ENCODE results near the gene PWP1.

- TF ChIP-seq, protein P1, sequence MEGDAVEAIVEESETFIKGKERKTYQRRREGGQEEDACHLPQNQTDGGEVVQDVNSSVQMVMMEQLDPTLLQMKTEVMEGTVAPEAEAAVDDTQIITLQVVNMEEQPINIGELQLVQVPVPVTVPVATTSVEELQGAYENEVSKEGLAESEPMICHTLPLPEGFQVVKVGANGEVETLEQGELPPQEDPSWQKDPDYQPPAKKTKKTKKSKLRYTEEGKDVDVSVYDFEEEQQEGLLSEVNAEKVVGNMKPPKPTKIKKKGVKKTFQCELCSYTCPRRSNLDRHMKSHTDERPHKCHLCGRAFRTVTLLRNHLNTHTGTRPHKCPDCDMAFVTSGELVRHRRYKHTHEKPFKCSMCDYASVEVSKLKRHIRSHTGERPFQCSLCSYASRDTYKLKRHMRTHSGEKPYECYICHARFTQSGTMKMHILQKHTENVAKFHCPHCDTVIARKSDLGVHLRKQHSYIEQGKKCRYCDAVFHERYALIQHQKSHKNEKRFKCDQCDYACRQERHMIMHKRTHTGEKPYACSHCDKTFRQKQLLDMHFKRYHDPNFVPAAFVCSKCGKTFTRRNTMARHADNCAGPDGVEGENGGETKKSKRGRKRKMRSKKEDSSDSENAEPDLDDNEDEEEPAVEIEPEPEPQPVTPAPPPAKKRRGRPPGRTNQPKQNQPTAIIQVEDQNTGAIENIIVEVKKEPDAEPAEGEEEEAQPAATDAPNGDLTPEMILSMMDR (IDR thresholded peaks at IDR 0.05) = no peak
- TF ChIP-seq EP300 (IDR thresholded peaks at IDR 0.05) (no peak), POLR2A (IDR thresholded peaks at IDR 0.05) (no peak)
Measured at GRCh38 chr12:107649661-107650061, 35.9 kb upstream of the PWP1 start.
